ENCODE results near the gene CCDC47. TPM values are rescaled to one million over a fixed set of nuclear protein-coding genes. Genes with fewer than 3 reads are reported as not detected.

Gene CCDC47
- polyA plus RNA-seq, 3 donors, result 15.2 to 56.4 (median 43.0) TPM

- peaks cover 1% of the 10 kb centered on the region for H3K4me1 Mint-ChIP-seq
- Histone ChIP-seq H3K4me3 (replicated peaks in 1 of 3; ENCODE audit: low read depth in 2 of 3, low read length in 3 of 3) (no peak overlapping the region), H4K20me1 (ENCODE audit: insufficient read depth, low read length) (peaks cover 99% of the 10 kb centered on the region), H3K4me2 (replicated peaks; ENCODE audit: extremely low read depth, low read length, poor library complexity, severe bottlenecking) (no peak overlapping the region), H3K27ac (ENCODE audit: low read depth in 1 of 2, low read length in 2 of 2) (peak overlapping the region in 1 of 2 donors; percentile 26), H2AFZ (ENCODE audit: insufficient read depth, low read depth, low read length, poor library complexity, severe bottlenecking) (no peak overlapping the region), H3K4me1 (ENCODE audit: control insufficient read depth in 1 of 2, insufficient read depth in 2 of 2, low read length in 2 of 2) (no peaks in the 10 kb centered on the region), H3K9ac (ENCODE audit: insufficient read depth, low read length, poor library complexity, severe bottlenecking) (no peak overlapping the region), H3K27me3 (ENCODE audit: control insufficient read depth in 2 of 2, insufficient read depth in 2 of 2, low read length in 2 of 2) (no peaks in the 10 kb centered on the region), H3K79me2 (ENCODE audit: insufficient read depth, low read length) (peaks cover 78% of the 10 kb centered on the region), H3K36me3 (replicated peaks in 1 of 2; ENCODE audit: control insufficient read depth in 1 of 2, insufficient read depth in 2 of 2, low read length in 2 of 2) (peaks cover 59 to 92% of the 10 kb centered on the region in 2 donors), H3K9me3 (replicated peaks in 1 of 2; ENCODE audit: control insufficient read depth in 1 of 2, insufficient read depth in 1 of 2, low read length in 2 of 2) (no peaks in the 10 kb centered on the region)
- no peak overlapping the region for H3K4me3 Mint-ChIP-seq
- no peaks in the 10 kb centered on the region for H3K9me3 Mint-ChIP-seq
- H3K27me3 Mint-ChIP-seq (ENCODE audit: low read depth in 3 of 3), result no peaks in the 10 kb centered on the region
- intact Hi-C loops (cut with micrococcal nuclease), result no loop called here
- DNase-seq, result no peak
- peak overlapping the region in 2 of 7 donors; percentile 3 to 54 for H3K27ac Mint-ChIP-seq
- 99% methylated on average over 7 of the region's 13 CpGs for WGBS (ENCODE audit: insufficient coverage)
- H3K36me3 Mint-ChIP-seq, result peaks cover 34 to 66% of the 10 kb centered on the region in 2 donors
- no peak for TF ChIP-seq CTCF (IDR thresholded peaks at IDR 0.05)
Observed at GRCh38 chr17:63786971-63787711, 13.7 kb upstream of the CCDC47 start.

- Histone ChIP-seq H2AFZ (ENCODE audit: insufficient read depth, low read depth, low read length, poor library complexity, severe bottlenecking) (no peak overlapping the region), H3K4me2 (replicated peaks; ENCODE audit: extremely low read depth, low read length, poor library complexity, severe bottlenecking) (no peak overlapping the region), H3K79me2 (ENCODE audit: insufficient read depth, low read length) (peaks cover 88% of the 10 kb centered on the region), H3K4me3 (replicated peaks in 1 of 3; ENCODE audit: low read depth in 2 of 3, low read length in 3 of 3) (no peak overlapping the region), H3K9ac (ENCODE audit: insufficient read depth, low read length, poor library complexity, severe bottlenecking) (no peak overlapping the region), H3K9me3 (replicated peaks in 1 of 2; ENCODE audit: control insufficient read depth in 1 of 2, insufficient read depth in 1 of 2, low read length in 2 of 2) (no peaks in the 10 kb centered on the region), H3K4me1 (ENCODE audit: control insufficient read depth in 1 of 2, insufficient read depth in 2 of 2, low read length in 2 of 2) (no peaks in the 10 kb centered on the region), H3K36me3 (replicated peaks in 1 of 2; ENCODE audit: control insufficient read depth in 1 of 2, insufficient read depth in 2 of 2, low read length in 2 of 2) (peaks cover 53 to 91% of the 10 kb centered on the region in 2 donors), H4K20me1 (ENCODE audit: insufficient read depth, low read length) (peaks cover 99% of the 10 kb centered on the region), H3K27ac (ENCODE audit: low read depth in 1 of 2, low read length in 2 of 2) (peak overlapping the region in 1 of 2 donors; percentile 1), H3K27me3 (ENCODE audit: control insufficient read depth in 2 of 2, insufficient read depth in 2 of 2, low read length in 2 of 2) (no peaks in the 10 kb centered on the region)
- no peak for DNase-seq
- WGBS (ENCODE audit: insufficient coverage), result no CpG with 5 or more reads among the region's 1 CpG
- Mint-ChIP-seq H3K36me3 (peaks cover 32 to 63% of the 10 kb centered on the region in 2 donors), H3K4me3 (no peak overlapping the region), H3K27ac (peak overlapping the region in 1 of 7 donors; percentile 54), H3K9me3 (no peaks in the 10 kb centered on the region), H3K4me1 (peaks cover 1% of the 10 kb centered on the region), H3K27me3 (ENCODE audit: low read depth in 3 of 3) (no peaks in the 10 kb centered on the region)
- no peak for TF ChIP-seq CTCF (IDR thresholded peaks at IDR 0.05)
- intact Hi-C loops (cut with micrococcal nuclease), result no loop called here
Observed at GRCh38 chr17:63786117-63786516, 12.7 kb upstream of the CCDC47 start.
